GM18951 (cell line): ENCODE data around the gene SIRT6.
"Not testable (repeated sequence)": the region's sequence is repeated elsewhere in the genome, so short reads cannot be mapped to it uniquely, and the experiment has no call there.

Source experiments
- POLR2A ChIP-seq: IDR thresholded peaks from 4 replicates; pipeline ENCODE4 v1.6.1; 2011; ENCODE audit warnings: mild to moderate bottlenecking; ENCODE audit not compliant: insufficient read length, insufficient read depth; ENCODE audit errors: extremely low read depth
- in situ Hi-C: fragments of 300-500 bp; cut with MboI; formaldehyde crosslinking; loops from one replicate; pipeline ENCODE4 v1.12.0; 2022; ENCODE audit warnings: low sequenced_read_pairs, mixed read lengths, inconsistent platforms; ENCODE audit not compliant: unreplicated experiment

SIRT6 gene

GRCh38 chr19:4210166-4210731 lies 27.9 kb upstream of the SIRT6 start:
- TF ChIP-seq POLR2A = no peak
- in situ Hi-C loops = no loop called here

- no peak for TF ChIP-seq POLR2A
- in situ Hi-C loops = no loop called here
Observed at GRCh38 chr19:4208385-4209094, 26.2 kb upstream of the SIRT6 start.

GRCh38 chr19:4206818-4207484 lies 24.6 kb upstream of the SIRT6 start:
- TF ChIP-seq POLR2A = no peak
- in situ Hi-C loops = no loop called here

- no peak for TF ChIP-seq POLR2A
- in situ Hi-C loops = no loop called here
Observed at GRCh38 chr19:4201798-4202197, 19.4 kb upstream of the SIRT6 start.

- in situ Hi-C loops = no loop called here
- no peak for TF ChIP-seq POLR2A
Observed at GRCh38 chr19:4200940-4201542, 18.7 kb upstream of the SIRT6 start.

- in situ Hi-C loops = no loop called here
- no peak for TF ChIP-seq POLR2A
Observed at GRCh38 chr19:4199699-4200293, 17.4 kb upstream of the SIRT6 start.

GRCh38 chr19:4198467-4199126 lies 16.2 kb upstream of the SIRT6 start:
- in situ Hi-C loops = no loop called here
- TF ChIP-seq POLR2A = no peak

GRCh38 chr19:4197625-4198466 lies 15.5 kb upstream of the SIRT6 start:
- in situ Hi-C loops = no loop called here
- TF ChIP-seq POLR2A = no peak

GRCh38 chr19:4197228-4197624 lies 14.9 kb upstream of the SIRT6 start:
- in situ Hi-C loops = no loop called here

GRCh38 chr19:4196587-4197148 lies 14.3 kb upstream of the SIRT6 start:
- TF ChIP-seq POLR2A = no peak
- in situ Hi-C loops = no loop called here

More at GRCh38 chr19:4197228-4197624, 14.9 kb upstream of the SIRT6 start:
- no peak for TF ChIP-seq POLR2A

- TF ChIP-seq POLR2A = no peak
- in situ Hi-C loops = no loop called here
Observed at GRCh38 chr19:4196009-4196408, 13.6 kb upstream of the SIRT6 start.

- no peak for TF ChIP-seq POLR2A
- in situ Hi-C loops = no loop called here
Observed at GRCh38 chr19:4194353-4194752, 12.0 kb upstream of the SIRT6 start.

- in situ Hi-C loops = not testable (repeated sequence)
Observed at GRCh38 chr19:4192537-4192936, 10.2 kb upstream of the SIRT6 start.
